DMS79 (cell line): ENCODE data around the gene MEI1.
A peak's percentile ranks its signal among the peaks of the same experiment; 100 is the strongest.
"Not testable (repeated sequence)": the region's sequence is repeated elsewhere in the genome, so short reads cannot be mapped to it uniquely, and the experiment has no call there.

Experiments used
- DNase-seq: peaks from one replicate; lab custom pipeline; 2025; lab: John Stamatoyannopoulos, UW

The MEI1 gene

DNA sequence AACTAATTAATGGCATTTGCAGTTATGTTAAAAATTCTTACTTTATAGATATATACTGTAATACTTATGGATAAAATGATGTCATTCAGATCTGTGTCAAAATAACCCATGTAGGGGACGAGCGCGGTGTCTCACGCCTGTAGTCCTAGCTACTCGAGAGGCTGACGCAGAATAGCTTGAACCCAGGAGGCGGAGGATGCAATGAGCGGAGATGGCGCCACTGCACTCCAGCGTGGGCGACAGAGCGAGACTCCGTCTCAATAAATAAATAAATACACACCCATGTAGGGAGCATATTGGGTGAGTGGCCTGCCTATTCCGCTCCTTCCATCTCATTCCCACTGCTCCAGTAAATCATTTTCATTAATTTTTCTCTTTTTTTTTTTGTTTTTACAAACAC, 17.7 kb upstream of the MEI1 start:
- DNase-seq, result peak; percentile 7

GRCh38 chr22:41682033-41682807, 17.1 kb upstream of the MEI1 start:
- peak; percentile 62 for DNase-seq

GRCh38 chr22:41683052-41683451, 16.3 kb upstream of the MEI1 start:
- DNase-seq, result no peak

- DNase-seq, result no peak
These were observed 15.7 kb upstream of the MEI1 start for GRCh38 chr22:41683616-41684015.

DNA sequence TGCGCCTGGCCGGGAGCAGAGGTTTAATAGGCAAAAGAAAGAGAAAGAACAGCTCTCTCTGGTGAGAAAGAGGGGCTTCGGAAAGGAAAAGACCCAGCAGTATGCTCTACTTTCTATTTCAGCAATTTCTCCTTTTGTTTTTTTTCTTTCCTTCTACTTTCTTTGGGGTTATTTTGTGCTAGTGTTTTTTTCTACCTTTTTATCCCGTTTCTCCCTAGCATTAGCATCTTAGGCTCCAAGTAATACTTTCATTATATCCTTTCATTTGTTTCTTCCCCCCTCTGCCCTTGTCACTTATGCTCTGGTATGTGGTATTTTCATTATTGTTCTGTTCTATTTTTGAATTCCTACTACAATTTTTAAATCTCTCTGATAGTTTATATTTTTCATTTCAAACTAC, 15.1 kb upstream of the MEI1 start:
- DNase-seq, result no peak

- DNase-seq, result not testable (repeated sequence)
These were observed 12.4 kb upstream of the MEI1 start for GRCh38 chr22:41686890-41687289.

- DNase-seq, result no peak
These were observed 11.4 kb upstream of the MEI1 start for GRCh38 chr22:41687901-41688364.

GRCh38 chr22:41688365-41689211, 10.7 kb upstream of the MEI1 start, which contains the start of gene SNU13:
Gene SNU13, minus strand, starts transcription at chr22:41688867. Its CDS starts 71 bp downstream, at chr22:41688796.
- DNase-seq, result peak; percentile 20

GRCh38 chr22:41690476-41690875, 8.8 kb upstream of the MEI1 start:
- no peak for DNase-seq

DNA sequence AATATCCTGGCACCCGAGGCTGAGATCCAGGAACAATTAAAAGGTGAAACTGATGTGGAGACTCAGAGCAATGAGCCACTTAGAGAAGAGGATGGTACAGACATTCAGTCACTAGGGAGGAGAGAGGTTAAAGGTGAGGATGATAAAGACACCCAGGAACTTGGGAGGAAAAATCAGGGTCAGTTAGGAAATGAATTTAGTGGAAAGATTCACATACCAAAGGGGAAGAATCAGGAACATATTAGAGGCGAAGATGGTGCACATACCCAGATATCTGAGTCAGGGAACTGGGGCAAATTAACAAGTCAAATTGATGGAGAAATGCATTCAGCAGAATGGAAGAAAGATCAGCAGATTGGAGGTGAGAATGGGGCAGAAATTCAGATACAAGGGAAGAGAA, 4.1 kb upstream of the MEI1 start:
- DNase-seq, result no peak

DNA sequence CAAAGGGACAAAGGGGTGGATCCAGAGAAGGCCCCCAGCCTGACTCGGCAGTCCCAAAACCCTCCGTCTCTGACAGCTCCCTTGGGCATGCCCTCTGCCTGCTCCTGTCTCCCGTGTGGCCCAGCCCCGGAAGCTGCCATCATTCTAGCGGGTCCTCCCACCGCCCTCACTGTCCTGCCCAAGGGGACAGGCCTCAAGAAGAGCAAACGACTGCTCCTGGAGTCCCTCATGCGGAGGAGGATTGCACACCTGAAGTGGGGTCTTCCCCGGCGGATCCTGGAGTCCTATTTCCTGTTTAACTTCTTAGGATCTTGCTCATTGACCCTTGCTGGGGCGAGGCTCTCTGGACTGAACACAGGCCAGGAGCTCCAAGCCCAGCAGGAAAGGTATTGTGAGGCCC, 2.6 kb upstream of the MEI1 start:
- no peak for DNase-seq

GRCh38 chr22:41697126-41697775, 2.1 kb upstream of the MEI1 start:
- DNase-seq, result peak; percentile 22

DNA sequence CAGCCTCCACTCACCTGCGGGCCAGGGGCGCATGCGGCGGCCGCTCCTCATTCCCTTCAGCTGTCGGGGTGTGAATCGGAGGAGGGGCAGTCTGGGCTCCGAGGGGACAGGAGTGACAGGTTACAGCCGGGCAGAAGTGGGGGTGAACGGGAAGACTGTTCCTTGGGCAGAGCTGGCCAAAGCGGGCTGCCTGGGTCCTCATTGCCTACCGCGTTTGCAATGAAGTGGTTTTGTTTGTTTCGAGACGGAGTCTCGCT, 733 bp downstream of the MEI1 start:
- DNase-seq, result no peak

DNA sequence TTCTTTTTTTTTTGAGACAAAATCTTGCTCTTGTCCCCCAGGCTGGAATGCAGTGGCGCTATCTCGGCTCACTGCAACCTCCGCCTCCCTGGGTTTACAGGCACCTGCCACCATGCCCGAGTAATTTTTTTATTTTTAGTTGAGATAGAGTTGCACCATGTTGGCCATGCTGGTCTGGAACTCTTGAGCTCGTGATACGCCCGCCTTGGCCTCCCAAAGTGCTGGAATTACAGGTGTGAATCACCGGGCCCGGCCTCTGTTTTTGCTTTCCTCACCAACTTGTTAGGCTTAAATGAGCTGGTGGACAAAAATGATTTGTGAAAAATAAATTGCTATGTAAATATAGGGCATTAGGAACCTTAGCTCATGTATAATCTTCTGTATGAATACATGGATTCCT, 3.5 kb downstream of the MEI1 start:
- no peak for DNase-seq

GRCh38 chr22:41709341-41709740, 10.0 kb downstream of the MEI1 start:
- no peak for DNase-seq

DNA sequence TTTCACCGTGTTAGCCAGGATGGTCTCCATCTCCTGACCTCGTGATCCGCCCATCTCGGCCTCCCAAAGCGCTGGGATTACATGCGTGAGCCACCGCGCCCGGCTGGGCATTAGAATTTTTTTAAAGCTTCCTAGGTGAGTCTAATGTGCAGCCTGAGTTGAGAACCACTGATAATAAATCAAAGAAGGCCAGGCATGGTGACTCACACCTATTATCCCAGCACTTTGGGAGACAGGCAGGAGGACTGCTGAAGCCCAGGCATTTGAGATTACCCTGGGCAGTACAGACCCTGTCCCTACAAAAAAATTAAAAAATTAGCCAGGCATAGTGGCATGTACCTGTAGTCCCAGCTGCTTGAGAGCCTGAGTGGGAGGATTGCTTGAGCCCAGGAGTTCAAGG, 13.7 kb downstream of the MEI1 start:
- no peak for DNase-seq

GRCh38 chr22:41722496-41722895, 23.2 kb downstream of the MEI1 start:
- DNase-seq, result no peak

GRCh38 chr22:41725510-41726110, 26.3 kb downstream of the MEI1 start:
- no peak for DNase-seq

DNA sequence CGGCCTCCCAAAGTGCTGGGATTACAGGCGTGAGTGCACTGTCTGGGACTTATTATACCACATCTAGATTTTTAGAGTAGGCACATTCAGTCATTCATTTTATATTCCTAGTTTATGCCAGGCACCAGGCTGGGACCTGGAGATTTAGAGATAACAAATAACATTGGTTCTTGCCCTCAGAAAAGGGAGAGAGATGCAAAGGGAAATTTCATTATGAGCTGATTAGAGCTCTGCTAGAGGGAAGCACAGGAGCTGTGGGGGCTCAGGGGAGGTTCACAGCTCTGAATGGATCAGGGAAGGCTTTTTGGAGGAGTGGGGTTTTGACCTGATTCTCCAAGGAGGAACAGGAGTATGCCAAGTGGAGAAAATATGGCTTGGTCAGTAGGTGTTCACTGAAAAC, 32.3 kb downstream of the MEI1 start:
- no peak for DNase-seq

- DNase-seq, result no peak
These were observed 32.9 kb downstream of the MEI1 start for GRCh38 chr22:41732096-41732772.

DNA sequence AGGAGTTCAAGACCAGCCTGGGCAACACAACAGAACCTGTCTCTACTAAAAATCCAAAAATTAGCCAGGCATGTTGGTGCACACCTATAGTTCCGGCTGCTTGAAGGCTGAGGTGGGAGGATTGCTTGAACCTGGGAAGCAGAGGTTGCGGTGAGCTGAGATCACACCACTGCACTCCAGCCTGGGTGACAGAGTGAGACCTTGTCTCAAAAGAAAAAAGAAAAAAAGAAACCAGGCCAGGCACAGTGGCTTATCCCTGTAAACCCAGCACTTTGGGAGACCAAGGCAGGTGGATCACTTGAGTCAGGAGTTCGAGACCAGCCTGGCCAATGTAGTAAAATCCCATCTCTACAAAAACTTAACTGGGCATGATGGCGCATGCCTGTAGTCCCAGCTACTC, 33.9 kb downstream of the MEI1 start:
- not testable (repeated sequence) for DNase-seq

GRCh38 chr22:41739576-41739975, 40.3 kb downstream of the MEI1 start:
- DNase-seq, result no peak
